ENCODE measurements around the gene RND1.

Gene RND1

GRCh38 chr12:48813465-48814261, 52.0 kb downstream of the RND1 start:
- no peak for DNase-seq

- no peak for DNase-seq
Observed at GRCh38 chr12:48812389-48812788, 53.3 kb downstream of the RND1 start.

- DNase-seq: no peak
Observed at GRCh38 chr12:48811437-48812090, 54.1 kb downstream of the RND1 start.

- DNase-seq: no peak
Observed at GRCh38 chr12:48810903-48811431, 54.7 kb downstream of the RND1 start.

- no peak for DNase-seq
Observed at GRCh38 chr12:48807981-48808380, 57.7 kb downstream of the RND1 start.

All from anterior cingulate cortex (tissue), 58 donors.